ENCODE results near the gene TUBB1. TPM values are rescaled to one million over a fixed set of nuclear protein-coding genes. Genes with fewer than 3 reads are reported as not detected.

TUBB1 gene
- total RNA-seq, 1 experiment from 2014 or later: 0.35 TPM

DNA sequence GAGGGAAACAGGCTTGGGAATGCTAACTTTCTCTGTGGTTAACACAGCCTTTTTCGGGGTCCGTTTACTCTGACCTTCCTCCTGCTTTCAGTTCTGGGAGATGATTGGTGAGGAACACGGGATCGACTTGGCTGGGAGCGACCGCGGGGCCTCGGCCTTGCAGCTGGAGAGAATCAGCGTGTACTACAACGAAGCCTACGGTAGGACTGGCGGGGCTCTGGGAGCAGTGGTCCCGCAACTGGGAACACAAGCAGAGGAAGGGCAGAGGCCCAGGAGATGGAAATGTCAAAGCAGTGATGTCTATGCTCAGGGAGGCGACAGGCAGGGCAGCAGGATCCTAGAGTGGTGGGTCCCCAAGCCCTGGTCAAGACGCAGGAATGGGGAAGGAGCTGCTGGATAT is 3.5 kb downstream of the TUBB1 start:
- CTCF ChIA-PET: no interaction called here
- BruUV-seq (replicated peaks): no TSS peak

DNA sequence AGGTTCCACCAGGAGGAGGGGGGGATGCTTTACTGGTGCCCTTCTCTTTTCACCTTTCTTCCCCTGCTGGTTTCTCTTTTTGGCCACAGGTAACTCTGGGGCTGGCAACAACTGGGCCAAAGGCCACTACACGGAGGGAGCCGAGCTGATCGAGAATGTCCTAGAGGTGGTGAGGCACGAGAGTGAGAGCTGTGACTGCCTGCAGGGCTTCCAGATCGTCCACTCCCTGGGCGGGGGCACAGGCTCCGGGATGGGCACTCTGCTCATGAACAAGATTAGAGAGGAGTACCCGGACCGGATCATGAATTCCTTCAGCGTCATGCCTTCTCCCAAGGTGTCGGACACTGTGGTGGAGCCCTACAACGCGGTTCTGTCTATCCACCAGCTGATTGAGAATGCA is 4.4 kb downstream of the TUBB1 start:
- peaks cover 38% of the 10 kb centered on the region for H3F3A ChIP-seq (ENCODE audit: insufficient read depth, low read depth)
- peaks cover 38% of the 10 kb centered on the region; the same call in 1 of the 2 replicates for H3K36me3 ChIP-seq (ENCODE audit: low read depth)
- TF ChIP-seq, protein P1, sequence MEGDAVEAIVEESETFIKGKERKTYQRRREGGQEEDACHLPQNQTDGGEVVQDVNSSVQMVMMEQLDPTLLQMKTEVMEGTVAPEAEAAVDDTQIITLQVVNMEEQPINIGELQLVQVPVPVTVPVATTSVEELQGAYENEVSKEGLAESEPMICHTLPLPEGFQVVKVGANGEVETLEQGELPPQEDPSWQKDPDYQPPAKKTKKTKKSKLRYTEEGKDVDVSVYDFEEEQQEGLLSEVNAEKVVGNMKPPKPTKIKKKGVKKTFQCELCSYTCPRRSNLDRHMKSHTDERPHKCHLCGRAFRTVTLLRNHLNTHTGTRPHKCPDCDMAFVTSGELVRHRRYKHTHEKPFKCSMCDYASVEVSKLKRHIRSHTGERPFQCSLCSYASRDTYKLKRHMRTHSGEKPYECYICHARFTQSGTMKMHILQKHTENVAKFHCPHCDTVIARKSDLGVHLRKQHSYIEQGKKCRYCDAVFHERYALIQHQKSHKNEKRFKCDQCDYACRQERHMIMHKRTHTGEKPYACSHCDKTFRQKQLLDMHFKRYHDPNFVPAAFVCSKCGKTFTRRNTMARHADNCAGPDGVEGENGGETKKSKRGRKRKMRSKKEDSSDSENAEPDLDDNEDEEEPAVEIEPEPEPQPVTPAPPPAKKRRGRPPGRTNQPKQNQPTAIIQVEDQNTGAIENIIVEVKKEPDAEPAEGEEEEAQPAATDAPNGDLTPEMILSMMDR (conservative IDR thresholded peaks at IDR 0.05): no peak
- no peak for TF ChIP-seq EZH2 (IDR thresholded peaks at IDR 0.05; ENCODE audit: low read depth)
- H3K9me2 ChIP-seq (ENCODE audit: insufficient read depth): no peaks in the 10 kb centered on the region
- intact Hi-C loops (cut with micrococcal nuclease; ENCODE audit: unreplicated experiment): no loop called here
- H4K20me1 ChIP-seq (ENCODE audit: insufficient read depth): peaks cover 14% of the 10 kb centered on the region
- no peaks in the 10 kb centered on the region for H3K27me3 ChIP-seq (ENCODE audit: insufficient read depth, low read depth)
- H3K79me2 ChIP-seq (ENCODE audit: low read depth): peaks cover 39% of the 10 kb centered on the region
- no peak overlapping the region for H2AFZ ChIP-seq
- no peaks in the 10 kb centered on the region for H3K9me3 ChIP-seq (ENCODE audit: insufficient read depth, low read depth)
- H3K4me1 ChIP-seq (replicated peaks; ENCODE audit: insufficient read depth): peaks cover 32% of the 10 kb centered on the region
- DNase-seq: no peak
- no peak overlapping the region for H3K27ac ChIP-seq
- no peak overlapping the region for H3K4me3 ChIP-seq
- no TSS peak for BruUV-seq (replicated peaks)
- POLR2A ChIA-PET (ENCODE audit: unreplicated experiment): no interaction called here
- H3K4me2 ChIP-seq: no peak overlapping the region
- CTCF ChIA-PET: no interaction called here

More for the DNA sequence above, 3.5 kb downstream of the TUBB1 start:
- Histone ChIP-seq H3F3A (ENCODE audit: insufficient read depth, low read depth) (peaks cover 38% of the 10 kb centered on the region), H3K9me3 (ENCODE audit: insufficient read depth, low read depth) (no peaks in the 10 kb centered on the region), H3K9me2 (ENCODE audit: insufficient read depth) (no peaks in the 10 kb centered on the region), H3K36me3 (ENCODE audit: low read depth) (peaks cover 29% of the 10 kb centered on the region; the same call in 1 of the 2 replicates), H3K27me3 (ENCODE audit: insufficient read depth, low read depth) (no peaks in the 10 kb centered on the region), H2AFZ (no peak overlapping the region), H3K27ac (no peak overlapping the region), H3K4me2 (no peak overlapping the region), H3K4me1 (replicated peaks; ENCODE audit: insufficient read depth) (peaks cover 25% of the 10 kb centered on the region), H3K4me3 (no peak overlapping the region), H4K20me1 (ENCODE audit: insufficient read depth) (peaks cover 14% of the 10 kb centered on the region), H3K79me2 (ENCODE audit: low read depth) (peaks cover 31% of the 10 kb centered on the region)
- TF ChIP-seq, protein P1 (conservative IDR thresholded peaks at IDR 0.05): no peak
- TF ChIP-seq EZH2 (IDR thresholded peaks at IDR 0.05; ENCODE audit: low read depth): no peak
- DNase-seq: no peak
- intact Hi-C loops (cut with micrococcal nuclease; ENCODE audit: unreplicated experiment): no loop called here
- POLR2A ChIA-PET (ENCODE audit: unreplicated experiment): no interaction called here

DNA sequence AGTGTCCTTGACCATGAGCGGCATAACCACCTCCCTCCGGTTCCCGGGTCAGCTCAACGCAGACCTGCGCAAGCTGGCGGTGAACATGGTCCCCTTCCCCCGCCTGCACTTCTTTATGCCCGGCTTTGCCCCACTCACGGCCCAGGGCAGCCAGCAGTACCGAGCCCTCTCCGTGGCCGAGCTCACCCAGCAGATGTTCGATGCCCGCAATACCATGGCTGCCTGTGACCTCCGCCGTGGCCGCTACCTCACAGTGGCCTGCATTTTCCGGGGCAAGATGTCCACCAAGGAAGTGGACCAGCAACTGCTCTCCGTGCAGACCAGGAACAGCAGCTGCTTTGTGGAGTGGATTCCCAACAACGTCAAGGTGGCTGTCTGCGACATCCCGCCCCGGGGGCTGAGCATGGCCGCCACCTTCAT is 4.9 kb downstream of the TUBB1 start:
- TF ChIP-seq EZH2 (IDR thresholded peaks at IDR 0.05; ENCODE audit: low read depth): no peak
- TF ChIP-seq, protein P1 (conservative IDR thresholded peaks at IDR 0.05): no peak
- H3K9me2 ChIP-seq (ENCODE audit: insufficient read depth): no peaks in the 10 kb centered on the region
- ChIA-PET POLR2A (ENCODE audit: unreplicated experiment) (no interaction called here), CTCF (no interaction called here)
- H3K4me1 ChIP-seq (replicated peaks; ENCODE audit: insufficient read depth): peaks cover 37% of the 10 kb centered on the region
- intact Hi-C loops (cut with micrococcal nuclease; ENCODE audit: unreplicated experiment): no loop called here
- no peak overlapping the region for H3K4me3 ChIP-seq
- peaks cover 38% of the 10 kb centered on the region for H3F3A ChIP-seq (ENCODE audit: insufficient read depth, low read depth)
- no peak overlapping the region for H2AFZ ChIP-seq
- H3K27me3 ChIP-seq (ENCODE audit: insufficient read depth, low read depth): no peaks in the 10 kb centered on the region
- DNase-seq: no peak
- H4K20me1 ChIP-seq (ENCODE audit: insufficient read depth): peaks cover 14% of the 10 kb centered on the region
- BruUV-seq (replicated peaks): no TSS peak
- peaks cover 43% of the 10 kb centered on the region; the same call in 1 of the 2 replicates for H3K36me3 ChIP-seq (ENCODE audit: low read depth)
- H3K4me2 ChIP-seq: no peak overlapping the region
- H3K79me2 ChIP-seq (ENCODE audit: low read depth): peaks cover 44% of the 10 kb centered on the region
- no peaks in the 10 kb centered on the region for H3K9me3 ChIP-seq (ENCODE audit: insufficient read depth, low read depth)
- no peak overlapping the region for H3K27ac ChIP-seq
